Activated T-cell treated with anti-CD3 and anti-CD28 coated beads for 24 hours (primary cell): ENCODE data around the gene PCGF5.
A peak's percentile ranks its signal among the peaks of the same experiment; 100 is the strongest.
"Not testable (repeated sequence)": the region's sequence is repeated elsewhere in the genome, so short reads cannot be mapped to it uniquely, and the experiment has no call there.

Source experiments
- DNase-seq: peaks from one replicate; pipeline ENCODE4 v3.0.0-alpha.2; 2020; ENCODE audit warnings: low read depth

The PCGF5 gene

DNA sequence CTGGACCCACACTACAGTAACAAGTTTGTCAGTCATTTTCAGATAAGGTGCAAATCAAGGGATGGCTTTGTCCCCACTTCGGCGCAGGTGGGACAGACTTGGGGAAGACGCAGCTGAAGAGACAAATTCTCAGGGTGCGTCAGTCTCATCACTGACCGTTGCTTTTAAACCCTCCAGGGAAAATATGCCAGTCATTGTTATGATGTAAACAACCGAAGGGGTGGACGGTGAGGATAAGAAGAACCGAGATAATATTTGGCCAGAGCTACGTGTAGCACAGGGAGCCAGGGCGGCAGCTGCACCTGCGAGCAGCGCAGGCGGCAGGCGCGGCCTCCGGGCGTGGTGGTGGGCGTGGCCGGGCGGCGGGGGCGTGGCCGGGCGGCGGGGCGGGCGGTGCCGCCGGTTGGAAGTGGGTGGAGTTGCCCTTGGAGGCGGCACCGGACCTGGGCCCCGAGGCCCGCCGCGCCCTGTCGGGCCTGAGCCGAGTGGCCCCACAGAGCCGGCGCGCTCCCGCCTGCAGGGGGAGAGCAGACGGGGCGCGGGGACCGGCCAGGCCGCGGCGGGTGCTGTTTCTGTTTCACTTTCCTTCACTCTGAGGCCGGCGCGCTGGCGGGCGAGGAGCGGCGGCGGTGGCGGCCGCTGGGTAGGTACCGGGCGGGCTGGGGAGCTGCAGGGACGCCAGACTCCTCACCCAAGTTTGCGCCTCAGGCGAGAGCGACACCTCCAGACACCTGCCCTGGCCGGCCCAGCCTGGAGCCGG, at the start of gene PCGF5:
Gene PCGF5, plus strand, starts transcription at position 470 of the 760 bp plus-strand sequence. CDS start 2,209 bp downstream, outside the sequence.
- peak; percentile 87 for DNase-seq

DNA sequence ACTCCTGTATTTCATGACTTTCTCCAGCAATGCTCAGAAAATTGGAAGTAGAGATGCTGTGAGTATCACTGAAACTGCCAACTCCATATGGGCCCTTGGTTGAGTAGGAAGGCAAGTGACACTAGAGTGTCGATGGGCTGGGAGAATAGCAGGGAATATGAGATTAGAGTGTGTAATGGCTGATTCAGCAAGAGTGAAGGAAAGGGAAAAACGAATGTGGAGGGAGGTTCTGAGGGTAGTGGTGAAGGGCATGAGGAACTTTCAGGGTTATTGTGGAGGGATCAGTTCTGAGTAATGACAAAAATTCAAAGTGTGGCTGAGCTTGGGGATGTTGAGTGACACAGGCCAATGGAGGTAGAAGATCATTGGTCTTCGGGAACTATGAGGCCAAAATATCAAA, 49.0 kb upstream of the PCGF5 start:
- no peak for DNase-seq

DNA sequence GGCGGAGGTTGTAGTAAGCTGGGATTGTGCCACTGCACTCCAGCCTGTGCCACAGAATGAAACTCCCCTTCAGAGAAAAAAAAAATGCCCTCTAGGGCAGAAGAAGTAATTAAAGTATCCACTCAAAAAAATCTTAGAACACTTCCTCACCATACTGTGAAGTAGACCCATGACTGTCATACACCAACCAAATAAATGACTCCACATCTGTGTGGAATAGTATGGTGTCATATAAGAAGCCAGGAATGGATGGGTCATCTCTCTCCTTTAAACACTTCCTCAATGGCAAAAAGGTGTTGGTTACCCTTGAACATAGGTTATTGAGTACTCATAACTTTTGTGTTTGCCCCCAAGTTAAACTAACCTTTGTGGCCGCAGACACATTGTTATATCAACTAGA, 48.1 kb upstream of the PCGF5 start:
- no peak for DNase-seq

DNA sequence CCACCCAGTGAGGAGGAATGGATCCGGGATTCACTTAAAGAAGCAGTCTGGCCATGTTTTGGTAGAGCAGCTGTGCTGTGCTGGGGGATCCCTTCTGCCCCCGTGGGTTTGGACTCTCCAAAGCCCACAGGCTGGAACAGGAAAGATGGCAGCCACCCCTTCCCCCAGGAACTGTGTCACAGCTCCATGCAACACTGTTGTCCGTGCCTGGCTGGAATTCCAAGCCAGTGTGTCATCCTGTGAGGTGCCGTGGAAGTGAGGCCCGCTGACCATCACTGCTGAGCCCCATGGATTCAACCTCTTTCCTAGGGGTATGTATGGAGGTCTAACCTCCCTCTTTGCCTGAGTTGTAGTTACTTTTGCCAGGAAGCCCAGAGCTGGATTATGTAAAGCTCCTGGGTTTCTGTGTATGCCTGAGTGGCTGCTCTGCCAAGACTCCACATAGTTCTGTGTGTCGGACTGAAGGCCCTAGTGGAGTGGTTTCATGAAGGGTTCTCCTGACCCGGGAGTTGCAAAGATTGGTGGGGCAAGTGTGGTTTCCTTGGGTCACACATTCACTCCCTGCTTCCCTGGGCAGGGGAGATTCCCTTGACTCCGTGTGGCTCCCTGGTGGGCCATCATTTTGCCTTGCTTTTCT, 35.1 kb upstream of the PCGF5 start:
- DNase-seq: no peak

DNA sequence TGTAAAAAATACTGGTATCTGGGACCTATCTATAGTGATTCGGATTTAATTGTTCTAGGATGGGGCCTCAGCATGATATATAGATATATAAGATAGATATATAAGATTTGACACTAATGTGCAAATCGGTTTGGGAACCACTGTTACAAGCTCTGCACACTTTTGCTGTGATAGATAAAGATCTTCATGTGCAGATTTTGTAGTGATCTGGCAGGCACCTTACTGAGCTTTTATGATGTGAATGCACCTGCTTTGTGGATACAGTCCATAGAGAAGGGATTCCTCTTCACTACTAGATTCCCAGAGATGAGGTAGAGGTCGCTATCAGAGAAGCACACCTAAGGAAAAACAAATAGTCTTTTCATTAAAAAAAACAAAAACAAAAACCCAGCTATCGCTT, 33.3 kb upstream of the PCGF5 start:
- DNase-seq: no peak

DNA sequence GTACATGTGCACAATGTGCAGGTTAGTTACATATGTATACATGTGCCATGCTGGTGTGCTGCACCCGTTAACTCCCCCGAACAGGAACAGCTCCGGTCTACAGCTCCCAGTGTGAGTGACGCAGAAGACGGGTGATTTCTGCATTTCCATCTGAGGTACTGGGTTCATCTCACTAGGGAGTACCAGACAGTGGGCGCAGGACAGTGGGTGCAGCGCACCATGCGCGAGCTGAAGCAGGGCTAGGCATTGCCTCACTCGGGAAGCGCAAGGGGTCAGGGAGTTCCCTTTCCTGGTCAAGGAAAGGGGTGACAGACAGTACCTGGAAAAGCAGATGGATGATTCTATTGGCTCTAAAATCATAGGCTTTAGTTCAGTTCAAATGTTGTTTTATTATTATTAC, 32.5 kb upstream of the PCGF5 start:
- not testable (repeated sequence) for DNase-seq

DNA sequence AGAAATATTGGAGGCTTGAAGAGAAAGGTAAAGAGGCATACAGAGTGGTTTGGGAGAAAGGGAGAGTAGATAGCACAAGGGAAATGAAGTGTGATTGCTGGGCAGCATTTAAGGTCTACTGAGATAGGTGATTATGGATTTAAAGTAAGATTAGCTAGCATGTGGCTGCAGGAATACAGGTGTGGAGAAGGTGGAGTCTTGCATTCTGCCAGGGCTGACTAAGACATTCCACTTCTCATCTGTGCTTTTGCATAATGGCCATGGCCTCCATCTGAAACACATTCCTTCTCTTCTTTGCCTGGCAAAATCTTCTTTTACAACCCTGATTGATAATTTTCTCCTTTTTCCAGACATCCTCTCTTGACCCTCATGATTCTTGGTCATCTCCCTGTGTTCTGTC, 31.6 kb upstream of the PCGF5 start:
- no peak for DNase-seq

DNA sequence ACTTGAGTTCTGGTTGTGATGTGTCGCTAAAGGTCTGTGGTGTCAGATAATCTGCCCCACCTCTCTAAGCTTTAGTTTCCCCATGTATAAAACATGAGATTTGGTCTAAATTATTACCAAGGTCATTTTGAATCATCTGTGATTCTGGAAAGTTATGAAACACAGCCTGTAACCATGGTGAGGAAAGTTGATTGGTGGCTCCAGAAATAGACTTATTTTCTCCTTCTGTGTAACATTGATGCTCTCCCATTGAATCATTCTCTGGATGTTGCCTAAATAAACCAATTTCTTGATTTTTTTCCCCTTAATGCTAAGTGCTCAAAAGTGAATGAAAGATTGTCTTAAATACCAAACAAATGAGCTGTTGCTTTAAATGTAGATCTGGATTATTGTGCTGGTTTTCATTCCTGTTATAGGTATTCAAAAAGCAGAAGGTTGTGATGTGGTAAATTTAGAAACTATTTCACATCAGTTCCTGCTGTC, 30.0 kb upstream of the PCGF5 start:
- DNase-seq: no peak

DNA sequence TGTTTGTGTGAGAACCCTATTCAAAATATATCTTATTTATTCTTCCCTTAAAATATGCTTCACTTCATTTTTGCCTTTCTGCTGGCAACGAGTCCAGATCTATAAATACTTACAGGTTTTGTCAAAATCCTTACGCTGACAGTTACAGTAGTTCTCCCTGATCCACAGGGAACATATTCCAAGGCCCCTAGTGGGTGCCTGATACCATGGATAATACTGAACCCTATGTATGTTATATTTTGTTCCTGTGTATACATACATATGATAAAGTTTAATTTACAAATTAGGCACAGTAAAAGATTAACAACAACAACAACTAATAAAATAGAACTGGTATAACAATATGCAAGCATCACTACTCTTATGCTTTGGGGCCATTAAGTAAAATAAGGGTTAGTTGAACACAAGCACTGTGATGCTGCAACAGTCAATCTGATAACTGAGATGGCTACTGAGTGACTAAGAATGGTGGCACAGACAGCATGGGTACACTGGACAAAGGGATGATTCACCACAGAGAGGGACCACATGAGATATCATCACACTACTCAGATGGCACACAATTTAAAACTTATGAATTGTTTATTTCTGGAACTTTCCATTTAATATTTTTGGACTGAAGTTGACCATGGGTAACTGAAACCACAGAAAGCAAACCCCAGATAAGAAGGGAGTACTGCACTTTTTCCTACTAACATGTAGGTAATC, 29.4 kb upstream of the PCGF5 start:
- no peak for DNase-seq

DNA sequence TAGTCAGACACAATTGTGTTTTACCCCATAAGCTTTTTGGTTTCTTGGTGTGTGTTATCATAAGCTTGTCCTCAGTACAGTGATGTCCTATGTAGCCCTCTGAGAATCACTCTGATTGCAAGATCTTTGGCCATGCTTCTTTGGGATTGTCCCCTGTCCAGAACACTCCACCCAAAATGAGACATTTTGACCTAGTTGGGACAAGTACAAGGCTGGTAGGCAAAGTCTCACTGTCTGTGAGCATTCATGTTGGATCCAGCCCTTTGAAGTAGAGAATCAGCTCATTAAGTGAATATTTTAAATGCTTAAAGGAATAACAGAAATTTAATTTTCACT, 28.9 kb upstream of the PCGF5 start:
- DNase-seq: no peak

DNA sequence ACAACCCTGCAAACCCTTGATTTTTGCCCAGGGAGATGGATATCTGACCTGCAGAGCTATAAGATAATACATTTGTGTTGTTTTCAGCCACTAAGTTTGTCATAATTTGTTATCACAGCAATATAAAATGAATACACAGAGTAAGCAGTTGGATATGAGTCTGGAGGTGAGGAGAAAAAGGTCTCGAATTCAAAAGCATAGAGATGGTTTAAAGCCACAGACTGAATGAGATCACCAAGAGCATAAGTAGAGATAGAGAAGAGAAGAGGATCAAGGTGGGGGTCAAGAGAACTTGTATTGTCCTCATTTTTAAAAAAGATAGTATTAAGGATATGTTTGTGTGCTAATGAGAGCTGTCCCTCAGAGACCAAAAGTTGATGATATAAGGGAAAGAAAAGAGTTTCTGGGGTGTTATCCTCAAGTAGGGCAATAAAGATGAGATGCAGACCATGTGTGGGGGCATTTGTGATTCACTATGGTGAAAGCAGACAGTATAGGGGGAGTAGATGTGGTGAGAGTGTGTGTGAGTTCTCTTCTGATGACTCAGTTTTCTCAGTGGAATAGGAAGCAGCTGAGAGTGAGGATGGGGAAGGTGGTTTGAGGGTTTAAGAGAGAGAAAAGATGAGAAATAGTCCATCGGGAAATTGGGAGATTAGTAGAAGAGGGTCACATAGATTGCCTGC, 25.8 kb upstream of the PCGF5 start:
- DNase-seq: no peak

DNA sequence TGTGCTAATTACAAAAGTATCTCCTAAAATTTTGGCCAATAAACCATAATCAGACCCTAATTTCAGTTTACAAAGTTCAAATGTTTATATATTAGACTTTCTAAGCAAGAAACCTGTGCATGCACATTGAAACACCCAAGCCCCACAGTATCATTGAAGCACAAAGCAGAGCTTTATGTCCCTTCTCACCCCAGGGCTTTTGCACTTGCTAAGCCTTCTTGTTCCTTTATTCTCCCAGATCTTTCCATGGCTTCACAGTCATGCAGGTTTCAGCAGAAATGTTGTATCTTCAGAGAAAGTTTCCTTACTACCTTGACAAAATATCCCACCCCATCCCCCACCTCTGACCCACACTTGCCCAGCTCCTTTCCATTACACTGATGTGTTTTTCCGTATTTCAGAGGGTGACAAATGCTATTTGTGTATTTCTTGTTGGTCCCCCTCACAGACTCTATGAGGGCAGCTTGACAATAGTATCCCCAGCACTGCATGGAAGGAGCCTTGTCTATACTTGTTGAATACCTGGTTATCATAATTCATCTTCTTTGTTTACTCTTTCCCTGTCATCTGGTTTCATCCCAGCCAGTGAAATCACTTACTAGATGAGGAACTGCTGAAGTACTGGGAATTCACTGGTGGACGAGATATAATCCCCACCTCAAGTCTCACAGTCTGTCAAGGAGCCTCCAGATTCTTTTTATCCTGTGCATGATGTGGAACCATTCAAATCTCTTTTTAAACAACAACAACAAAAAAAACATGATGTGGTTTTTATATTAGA, 24.0 kb upstream of the PCGF5 start:
- no peak for DNase-seq

DNA sequence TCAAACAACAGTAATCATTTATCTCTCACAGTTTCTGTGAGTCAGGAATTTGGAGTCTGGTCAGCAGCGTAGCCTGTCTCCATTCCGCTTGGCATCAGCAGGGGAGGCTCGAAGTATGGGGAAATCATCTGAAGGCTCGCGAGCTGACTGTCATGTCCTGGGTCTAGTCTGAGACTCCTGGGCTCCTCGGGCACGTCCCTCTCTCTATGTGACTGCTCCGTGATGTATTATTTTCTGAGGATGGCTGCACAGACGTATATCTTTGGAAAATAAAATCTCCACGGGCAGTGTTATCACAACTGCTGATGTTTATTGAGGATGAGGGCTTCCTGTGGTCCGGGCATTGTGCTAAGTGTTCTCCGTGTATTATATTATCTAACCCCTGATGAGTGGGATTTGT, 23.3 kb upstream of the PCGF5 start:
- no peak for DNase-seq

DNA sequence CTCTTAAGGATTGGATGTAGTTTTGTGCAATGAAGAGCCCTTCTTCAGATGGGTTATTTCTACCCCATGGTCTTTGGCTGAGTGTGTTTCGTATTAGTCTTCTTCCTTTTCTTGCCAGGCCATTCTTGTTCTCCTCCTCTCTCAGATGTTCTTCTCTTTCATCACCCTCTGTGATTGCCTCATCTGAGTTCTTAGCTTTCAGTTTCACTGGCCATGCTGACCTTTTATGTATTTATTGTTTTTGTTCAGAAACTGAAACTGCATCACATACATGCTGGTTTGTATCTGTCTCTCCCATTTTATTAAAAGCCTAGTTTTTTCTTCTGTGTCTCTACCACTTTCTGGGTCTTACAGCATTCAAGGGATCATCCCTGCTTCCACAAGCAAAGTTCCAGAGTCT, 21.7 kb upstream of the PCGF5 start:
- no peak for DNase-seq

DNA sequence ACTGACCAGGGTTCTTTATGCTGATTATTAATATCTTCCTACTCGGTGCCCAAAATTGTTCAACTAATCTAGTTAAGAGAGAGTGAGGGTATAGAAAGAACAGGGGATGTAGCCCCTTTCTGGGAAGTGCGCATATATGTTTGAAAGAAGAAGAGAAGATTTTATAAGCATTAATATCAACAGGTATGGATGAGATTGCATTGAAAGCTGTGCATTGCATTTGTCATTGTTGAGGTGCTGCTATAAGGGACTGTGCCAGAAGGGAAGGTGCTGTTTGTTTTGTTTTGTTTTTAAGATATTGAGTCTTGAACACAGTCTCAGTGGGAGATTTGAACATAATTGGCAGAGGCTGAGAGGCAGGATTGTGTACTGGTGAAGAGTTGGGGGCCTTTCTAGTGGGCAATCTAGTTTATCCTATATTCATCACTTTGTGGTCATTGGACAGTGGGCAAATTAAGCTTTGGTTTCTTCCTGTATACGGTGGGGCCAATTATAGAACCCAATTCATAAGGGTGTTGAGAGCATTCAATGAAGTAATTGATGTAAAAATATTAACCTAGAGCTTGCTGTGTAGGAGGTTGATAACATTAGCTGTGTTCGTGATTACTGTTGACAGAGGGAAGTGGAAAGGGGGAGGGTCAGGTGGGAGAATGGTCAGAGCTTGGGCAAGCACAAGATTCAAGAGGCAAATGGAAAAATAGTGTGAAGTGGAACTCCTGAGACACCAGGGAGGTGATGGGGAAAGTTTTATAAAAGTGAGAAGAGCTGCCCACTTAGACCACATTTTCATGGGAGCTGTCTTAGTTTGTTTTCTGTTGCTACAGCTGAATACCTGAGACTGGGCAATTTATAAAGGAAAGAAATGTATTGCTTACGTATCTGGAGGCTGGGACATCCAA, 19.9 kb upstream of the PCGF5 start:
- no peak for DNase-seq

DNA sequence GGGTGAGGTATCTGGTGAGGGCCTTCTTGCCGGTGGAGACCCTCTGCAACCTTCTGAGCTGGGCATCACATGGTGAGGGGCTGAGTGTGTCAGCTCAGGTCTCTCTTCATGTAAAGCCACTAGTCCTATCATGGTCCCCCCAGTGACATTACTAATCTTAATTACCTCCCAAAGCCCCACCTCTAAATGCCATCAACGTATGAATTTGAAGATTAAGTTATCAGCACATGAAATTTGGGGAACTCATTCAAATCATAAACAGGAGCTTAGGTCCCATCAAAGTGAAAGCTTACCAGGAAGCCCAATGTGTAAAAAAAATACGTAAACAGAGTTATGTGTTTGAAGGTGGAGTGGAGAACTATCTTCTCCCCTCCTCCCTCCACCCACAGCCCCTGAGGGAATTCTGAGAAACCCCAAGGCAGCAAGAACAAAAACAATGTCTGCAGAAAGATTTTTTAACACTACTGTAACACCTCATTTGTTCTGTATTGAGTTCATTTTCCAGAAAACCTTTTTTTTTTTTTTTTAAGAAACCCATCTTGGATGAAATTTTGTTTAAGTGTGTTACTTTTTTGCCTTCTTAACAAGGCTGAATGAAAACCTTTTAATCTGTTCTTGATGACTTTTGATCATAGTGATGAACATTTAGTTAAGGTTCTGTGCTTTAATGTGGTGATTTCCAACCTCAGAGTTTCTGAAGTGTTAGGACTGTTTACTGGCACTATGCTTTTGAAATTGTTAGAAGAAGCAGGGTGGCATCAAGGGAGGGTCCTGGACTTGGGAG, 19.1 kb upstream of the PCGF5 start:
- no peak for DNase-seq

DNA sequence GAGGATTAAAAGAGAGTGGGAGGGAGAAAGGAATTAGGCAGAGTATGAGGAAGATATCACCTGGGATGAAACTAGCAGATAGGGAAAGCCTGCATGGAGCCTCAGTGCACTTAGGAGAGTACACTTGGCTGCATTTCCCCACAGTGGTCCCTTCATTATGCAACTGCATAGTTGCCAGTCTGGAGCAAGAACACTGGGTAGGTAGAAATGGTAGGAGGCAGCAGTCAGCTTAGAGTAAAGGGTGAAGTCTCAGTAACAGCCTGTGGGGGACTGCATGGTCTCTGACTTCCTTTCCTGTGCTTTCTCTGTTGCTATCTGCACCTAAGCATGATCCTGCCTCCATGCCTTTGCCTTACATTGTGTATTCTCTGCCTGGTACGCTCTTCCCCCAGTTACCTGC, 14.0 kb upstream of the PCGF5 start:
- DNase-seq: no peak

DNA sequence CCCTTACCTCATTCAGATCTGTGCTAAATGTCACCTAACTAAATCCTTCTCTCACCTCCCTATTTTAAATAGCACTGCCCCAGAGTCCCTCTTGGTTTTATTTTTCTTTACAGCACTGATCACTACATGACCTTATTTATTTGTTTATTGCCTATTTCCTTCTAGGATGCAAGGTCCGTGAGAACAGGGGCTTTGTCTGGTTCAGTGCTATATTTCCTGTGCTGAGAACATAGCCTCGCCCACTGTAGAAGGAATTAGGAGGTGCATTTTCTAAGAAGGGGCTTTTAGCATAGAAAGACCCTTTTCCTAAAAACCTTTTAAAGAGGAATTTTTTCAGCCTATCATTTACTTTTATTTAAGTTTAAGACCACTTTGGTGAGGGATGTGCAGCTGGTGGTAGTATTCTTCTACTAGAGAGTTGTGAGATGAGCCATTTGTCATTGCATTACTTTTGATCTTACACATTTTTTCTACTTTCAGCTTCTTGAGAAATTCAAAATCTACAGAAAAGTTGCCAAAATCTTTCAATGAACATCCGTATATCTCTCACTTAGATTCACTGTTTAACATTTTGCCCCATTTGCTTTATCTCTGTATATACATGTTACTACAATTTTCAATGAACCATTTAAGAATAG, 13.5 kb upstream of the PCGF5 start:
- no peak for DNase-seq

DNA sequence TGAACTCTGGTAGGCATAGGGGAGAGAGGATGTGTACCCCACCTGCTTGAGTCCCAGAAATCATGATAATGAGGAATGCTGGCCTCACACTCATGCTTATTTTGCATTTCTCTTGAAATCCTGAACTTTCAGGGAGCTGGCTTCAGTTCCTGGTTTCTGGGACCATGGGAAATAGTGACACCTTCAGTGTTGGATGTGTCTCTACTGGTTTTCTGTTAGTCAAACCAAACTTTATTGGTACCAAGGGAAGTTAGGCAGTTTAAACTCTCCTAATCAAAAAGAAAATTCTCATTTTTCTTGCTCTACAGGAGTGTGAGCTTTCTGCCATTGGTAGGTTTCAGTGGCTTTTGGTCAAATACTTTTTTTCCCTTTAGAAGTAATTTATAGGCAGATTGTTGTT, 11.8 kb upstream of the PCGF5 start:
- no peak for DNase-seq

DNA sequence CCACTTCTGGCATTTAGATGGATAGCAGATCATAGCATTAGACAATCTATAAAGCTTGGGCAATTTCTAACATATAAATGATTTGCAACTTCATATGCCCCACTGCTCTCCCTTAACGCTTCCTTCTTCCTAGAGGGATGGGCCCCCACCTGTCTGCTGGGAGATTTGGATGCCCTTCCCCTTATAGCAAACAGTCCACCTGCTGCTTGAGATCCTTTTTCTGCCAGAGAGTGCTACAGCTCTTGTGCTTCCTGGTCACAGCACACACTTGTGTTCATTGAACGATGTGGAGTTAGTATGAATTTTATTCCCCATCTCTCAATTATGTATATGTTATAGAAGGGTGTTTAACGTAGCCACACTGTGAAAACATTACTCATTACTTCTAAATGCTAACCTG, 10.4 kb upstream of the PCGF5 start:
- DNase-seq: no peak
